Transverse colon (tissue), 4 donors: ENCODE data around the gene ARSI. TPM values are rescaled to one million over a fixed set of nuclear protein-coding genes. Genes with fewer than 3 reads are reported as not detected.

Source experiments
- DNase-seq: peaks from one replicate; pipeline ENCODE4 v3.0.0-alpha.2; 2019
- H3K27ac ChIP-seq, 4 donors: fragments of 200-600 bp; sonication (generic); 2 replicates each; pipeline ENCODE4 v1.5.1; 2016 to 2018; ENCODE audit warnings: inconsistent platforms in 4 of 4
- H3K27me3 ChIP-seq: fragments of 200-600 bp; sonication (generic); 2 replicates; pipeline ENCODE4 v1.5.1; 2017; ENCODE audit warnings: inconsistent platforms
- H3K36me3 ChIP-seq, 4 donors: fragments of 200-600 bp; sonication (generic); 2 replicates each; pipeline ENCODE4 v1.5.1; 2017 to 2019; ENCODE audit warnings: inconsistent platforms in 4 of 4
- H3K4me1 ChIP-seq, 4 donors: fragments of 200-600 bp; sonication (generic); 2 replicates each; pipeline ENCODE4 v1.5.1; 2017 to 2020; ENCODE audit warnings: inconsistent platforms in 4 of 4
- H3K4me3 ChIP-seq, 4 donors: fragments of 200-600 bp; sonication (generic); 1 replicate in 1 of 4; 2 replicates in 3 of 4; pipeline versions ENCODE4 v1.5.1 to v1.6.1; 2017 to 2019; ENCODE audit warnings: inconsistent platforms in 4 of 4
- H3K9me3 ChIP-seq, 2 donors: fragments of 200-600 bp; sonication (generic); 2 replicates each; pipeline ENCODE4 v1.5.1; 2017 to 2019; ENCODE audit warnings: inconsistent platforms in 2 of 2
- EP300 ChIP-seq: sonication (generic); formaldehyde crosslinking; IDR thresholded peaks from one replicate; pipeline ENCODE4 v1.6.1; 2017; ENCODE audit warnings: antibody characterized with exemption, low read depth
- POLR2A ChIP-seq: fragments of 450-650 bp; IDR thresholded peaks from one replicate; pipeline ENCODE4 v1.6.1; 2016; ENCODE audit warnings: antibody characterized with exemption, mild to moderate bottlenecking, moderate library complexity
- POLR2AphosphoS5 ChIP-seq, 3 donors: sonication (generic); formaldehyde crosslinking; IDR thresholded peaks; one replicate each; pipeline ENCODE4 v1.6.1; 2016; ENCODE audit warnings: antibody characterized with exemption in 3 of 3
- WGBS, 2 donors: methylation state at CpG; one replicate each; pipeline ENCODE4 v1.1.5; 2018; ENCODE audit warnings: low coverage in 1 of 2; 5-methylcytosine and 5-hydroxymethylcytosine counted together
- in situ Hi-C, 4 donors: fragments of 200-750 bp; cut with MboI; loops; one replicate each; pipeline versions ENCODE4 v1.15.0 to v1.15.1; 2017; ENCODE audit warnings: low sequenced_read_pairs in 3 of 4, low pct_ligation_motif_present in 1 of 4, low pct_unique_long_range_greater_than_20kb in 1 of 4
- intact Hi-C: fragments of 100-400 bp; cut with DNase I; formaldehyde crosslinking; loops from one replicate; pipeline ENCODE4 v1.15.1; 2023; ENCODE audit warnings: low total_unique reads
- total RNA-seq, 4 donors: library from RNA; depleted of rRNA; stranded (reverse); fragments of >200 nt; gene quantifications; one replicate each; pipeline ENCODE4 v1.1.0, GENCODE V29; 2016
- TF ChIP-seq, protein P1 (sequence below), 5 experiments: fragments of 200-600 bp in 3 of 5; fragments of 450-650 bp in 2 of 5; sonication (generic) in 3 of 5; IDR thresholded peaks; 1 replicate in 2 of 5; 2 replicates in 3 of 5; pipeline ENCODE4 v1.5.1; 2016 to 2017; ENCODE audit warnings: antibody characterized with exemption in 5 of 5, inconsistent platforms in 3 of 5, mild to moderate bottlenecking in 2 of 5, moderate library complexity in 1 of 5

The ARSI gene
- total RNA-seq, 4 donors from 2014 or later: 0.48 to 1.6 TPM; not detected in 2

DNA sequence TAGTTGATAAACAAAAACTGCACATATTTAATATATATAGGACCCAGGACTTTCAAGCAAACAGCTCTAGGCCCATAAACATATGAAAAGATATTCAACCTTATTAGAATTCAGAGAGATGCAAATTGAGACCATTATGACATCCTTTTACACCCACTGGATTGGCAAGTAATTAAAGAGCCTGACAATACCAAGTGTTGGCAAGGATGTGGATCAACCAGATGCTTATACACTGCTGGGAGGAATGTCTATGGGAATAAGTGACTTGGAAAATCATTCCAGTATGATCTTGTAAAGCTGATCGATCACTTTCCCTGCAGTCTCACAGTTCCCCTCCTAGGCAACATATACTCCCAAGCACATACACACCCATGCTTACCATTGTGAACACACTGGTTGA, 39.3 kb upstream of the ARSI start:
- in situ Hi-C loops: no loop called here
- H3K9me3 ChIP-seq: no peaks in the 10 kb centered on the region
- no peak overlapping the region for H3K4me3 ChIP-seq

DNA sequence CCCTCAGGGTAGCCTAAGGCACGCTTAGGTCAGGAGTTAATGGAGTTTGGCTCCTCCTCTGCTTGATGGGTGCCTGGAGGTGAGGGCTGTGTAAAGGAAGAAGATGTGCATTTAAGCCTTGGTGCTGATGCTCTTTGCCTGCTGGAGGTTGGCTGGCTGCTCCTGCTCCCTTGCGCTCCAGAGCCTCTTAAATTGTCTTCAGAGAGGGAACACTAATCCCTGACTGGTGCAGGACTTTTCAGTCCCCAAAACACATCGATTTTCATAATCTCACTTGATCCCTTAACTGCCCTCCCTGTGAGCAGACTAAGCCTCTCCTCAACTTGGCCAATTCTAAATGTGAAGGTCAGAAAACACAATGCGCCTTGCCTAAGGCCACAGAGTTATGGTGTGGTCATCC, 38.6 kb upstream of the ARSI start:
- DNase-seq: no peak
- H3K27me3 ChIP-seq: no peaks in the 10 kb centered on the region
- no peaks in the 10 kb centered on the region for H3K36me3 ChIP-seq
- H3K4me1 ChIP-seq: no peaks in the 10 kb centered on the region
- intact Hi-C loops: no loop called here
- H3K9me3 ChIP-seq: no peaks in the 10 kb centered on the region
- H3K27ac ChIP-seq: no peak overlapping the region
- in situ Hi-C loops: no loop called here
- TF ChIP-seq EP300 (no peak), POLR2A (no peak), POLR2AphosphoS5 (IDR thresholded peaks at IDR 0.05) (no peak)
- TF ChIP-seq, protein P1, sequence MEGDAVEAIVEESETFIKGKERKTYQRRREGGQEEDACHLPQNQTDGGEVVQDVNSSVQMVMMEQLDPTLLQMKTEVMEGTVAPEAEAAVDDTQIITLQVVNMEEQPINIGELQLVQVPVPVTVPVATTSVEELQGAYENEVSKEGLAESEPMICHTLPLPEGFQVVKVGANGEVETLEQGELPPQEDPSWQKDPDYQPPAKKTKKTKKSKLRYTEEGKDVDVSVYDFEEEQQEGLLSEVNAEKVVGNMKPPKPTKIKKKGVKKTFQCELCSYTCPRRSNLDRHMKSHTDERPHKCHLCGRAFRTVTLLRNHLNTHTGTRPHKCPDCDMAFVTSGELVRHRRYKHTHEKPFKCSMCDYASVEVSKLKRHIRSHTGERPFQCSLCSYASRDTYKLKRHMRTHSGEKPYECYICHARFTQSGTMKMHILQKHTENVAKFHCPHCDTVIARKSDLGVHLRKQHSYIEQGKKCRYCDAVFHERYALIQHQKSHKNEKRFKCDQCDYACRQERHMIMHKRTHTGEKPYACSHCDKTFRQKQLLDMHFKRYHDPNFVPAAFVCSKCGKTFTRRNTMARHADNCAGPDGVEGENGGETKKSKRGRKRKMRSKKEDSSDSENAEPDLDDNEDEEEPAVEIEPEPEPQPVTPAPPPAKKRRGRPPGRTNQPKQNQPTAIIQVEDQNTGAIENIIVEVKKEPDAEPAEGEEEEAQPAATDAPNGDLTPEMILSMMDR (IDR thresholded peaks at IDR 0.05): no peak
- 60 to 80% methylated on average over 2 to 4 of the region's 4 CpGs for WGBS, 2 donors
- H3K4me3 ChIP-seq: no peak overlapping the region

More for the DNA sequence above, 39.3 kb upstream of the ARSI start:
- intact Hi-C loops: no loop called here
- Histone ChIP-seq H3K4me1 (no peaks in the 10 kb centered on the region), H3K36me3 (no peaks in the 10 kb centered on the region), H3K27ac (no peak overlapping the region), H3K27me3 (no peaks in the 10 kb centered on the region)
- 96% methylated on average over 1 of the region's 1 CpG; no CpG with 5 or more reads in 1 of the 2 donors for WGBS, 2 donors
- TF ChIP-seq, protein P1 (IDR thresholded peaks at IDR 0.05): no peak
- DNase-seq: no peak

DNA sequence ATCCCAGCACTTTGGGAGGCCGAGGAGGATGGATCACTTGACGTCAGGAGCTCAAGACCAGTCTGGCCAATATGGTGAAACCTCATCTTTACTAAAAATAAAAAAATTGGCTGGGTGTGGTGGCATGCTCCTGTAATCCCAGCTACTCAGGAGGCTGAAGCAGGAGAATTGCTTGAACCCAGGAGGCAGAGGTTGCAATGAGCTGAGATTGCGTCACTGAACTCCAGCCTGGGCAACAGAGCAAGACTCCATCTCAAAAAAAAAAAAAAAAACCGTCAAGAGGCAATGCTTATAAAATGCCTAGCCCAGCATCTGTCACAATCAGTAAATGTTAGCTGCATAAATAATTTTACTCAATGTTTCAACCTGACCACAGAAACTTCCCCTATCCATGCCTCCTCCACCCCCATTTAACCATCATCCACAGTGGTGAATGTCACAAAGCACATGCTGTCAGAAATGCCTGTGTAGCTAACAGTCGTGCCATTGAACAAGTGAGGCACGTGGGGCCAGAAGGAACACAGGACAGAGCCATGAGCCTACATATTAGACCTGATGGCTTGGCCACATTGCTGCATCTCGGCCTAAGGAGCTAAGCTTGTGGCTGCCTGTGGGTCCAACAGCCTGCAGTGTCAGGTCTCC, 38.0 kb upstream of the ARSI start:
- in situ Hi-C loops (no loop called here), intact Hi-C loops (no loop called here)
- no peaks in the 10 kb centered on the region for H3K4me1 ChIP-seq
- no peaks in the 10 kb centered on the region for H3K27me3 ChIP-seq
- no peak overlapping the region for H3K4me3 ChIP-seq
- H3K27ac ChIP-seq: no peak overlapping the region
- DNase-seq: no peak
- 71 to 76% methylated on average over 5 to 7 of the region's 7 CpGs for WGBS, 2 donors
- no peaks in the 10 kb centered on the region for H3K9me3 ChIP-seq
- TF ChIP-seq, protein P1 (IDR thresholded peaks at IDR 0.05): no peak
- TF ChIP-seq POLR2A (no peak), EP300 (no peak), POLR2AphosphoS5 (IDR thresholded peaks at IDR 0.05) (no peak)
- H3K36me3 ChIP-seq: no peaks in the 10 kb centered on the region

DNA sequence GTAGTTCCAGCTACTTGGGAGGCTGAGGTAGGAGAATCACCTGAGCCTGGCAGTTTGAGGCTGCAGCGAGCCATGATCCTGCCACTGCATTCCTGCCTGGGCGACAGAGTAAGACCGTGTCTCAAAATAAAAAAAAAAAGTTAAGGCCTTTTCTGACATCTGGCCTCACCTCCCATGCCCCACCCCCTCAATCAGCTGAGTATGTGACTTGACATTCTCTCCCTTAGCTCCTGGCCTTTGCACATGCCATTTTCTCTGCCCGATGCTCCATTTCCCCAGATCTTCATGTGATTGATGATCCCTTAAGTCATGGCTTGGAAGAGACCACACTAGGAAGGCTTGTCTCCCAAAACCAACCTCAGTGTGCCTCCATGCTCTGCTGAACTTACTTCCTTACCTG, 37.1 kb upstream of the ARSI start:
- H3K36me3 ChIP-seq: no peaks in the 10 kb centered on the region
- H3K27ac ChIP-seq: no peak overlapping the region
- DNase-seq: no peak
- TF ChIP-seq, protein P1 (IDR thresholded peaks at IDR 0.05): no peak
- TF ChIP-seq POLR2AphosphoS5 (IDR thresholded peaks at IDR 0.05) (no peak), EP300 (no peak), POLR2A (no peak)
- 87 to 97% methylated on average over 3 to 4 of the region's 4 CpGs for WGBS, 2 donors
- H3K4me3 ChIP-seq: no peak overlapping the region
- in situ Hi-C loops: no loop called here
- intact Hi-C loops: no loop called here
- no peaks in the 10 kb centered on the region for H3K9me3 ChIP-seq
- H3K4me1 ChIP-seq: no peaks in the 10 kb centered on the region
- no peaks in the 10 kb centered on the region for H3K27me3 ChIP-seq
